ENCODE data around the gene PTAR1.
A peak's percentile ranks its signal among the peaks of the same experiment; 100 is the strongest.

Gene PTAR1

DNA sequence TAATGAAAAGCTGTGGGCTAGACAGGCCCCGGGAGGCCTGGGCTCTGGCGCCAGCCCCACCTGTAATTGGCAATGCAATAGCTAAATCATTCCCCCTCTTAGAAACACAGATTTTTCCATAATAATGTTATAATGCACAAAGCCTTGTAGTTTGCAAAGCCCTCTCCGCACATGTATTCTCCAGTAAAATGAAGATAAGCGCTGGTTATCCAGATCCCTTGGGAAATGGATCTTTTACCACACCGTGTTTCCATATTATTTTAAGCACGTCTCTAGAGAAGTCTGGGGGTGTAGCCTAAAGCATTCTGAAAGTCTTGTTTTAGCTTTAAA is 86.5 kb downstream of the PTAR1 start (continued):
- TF ChIP-seq, protein P1, sequence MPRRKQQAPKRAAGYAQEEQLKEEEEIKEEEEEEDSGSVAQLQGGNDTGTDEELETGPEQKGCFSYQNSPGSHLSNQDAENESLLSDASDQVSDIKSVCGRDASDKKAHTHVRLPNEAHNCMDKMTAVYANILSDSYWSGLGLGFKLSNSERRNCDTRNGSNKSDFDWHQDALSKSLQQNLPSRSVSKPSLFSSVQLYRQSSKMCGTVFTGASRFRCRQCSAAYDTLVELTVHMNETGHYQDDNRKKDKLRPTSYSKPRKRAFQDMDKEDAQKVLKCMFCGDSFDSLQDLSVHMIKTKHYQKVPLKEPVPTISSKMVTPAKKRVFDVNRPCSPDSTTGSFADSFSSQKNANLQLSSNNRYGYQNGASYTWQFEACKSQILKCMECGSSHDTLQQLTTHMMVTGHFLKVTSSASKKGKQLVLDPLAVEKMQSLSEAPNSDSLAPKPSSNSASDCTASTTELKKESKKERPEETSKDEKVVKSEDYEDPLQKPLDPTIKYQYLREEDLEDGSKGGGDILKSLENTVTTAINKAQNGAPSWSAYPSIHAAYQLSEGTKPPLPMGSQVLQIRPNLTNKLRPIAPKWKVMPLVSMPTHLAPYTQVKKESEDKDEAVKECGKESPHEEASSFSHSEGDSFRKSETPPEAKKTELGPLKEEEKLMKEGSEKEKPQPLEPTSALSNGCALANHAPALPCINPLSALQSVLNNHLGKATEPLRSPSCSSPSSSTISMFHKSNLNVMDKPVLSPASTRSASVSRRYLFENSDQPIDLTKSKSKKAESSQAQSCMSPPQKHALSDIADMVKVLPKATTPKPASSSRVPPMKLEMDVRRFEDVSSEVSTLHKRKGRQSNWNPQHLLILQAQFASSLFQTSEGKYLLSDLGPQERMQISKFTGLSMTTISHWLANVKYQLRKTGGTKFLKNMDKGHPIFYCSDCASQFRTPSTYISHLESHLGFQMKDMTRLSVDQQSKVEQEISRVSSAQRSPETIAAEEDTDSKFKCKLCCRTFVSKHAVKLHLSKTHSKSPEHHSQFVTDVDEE (CRISPR knock-in tag; IDR thresholded peaks at IDR 0.05): no peak
- no peak for TF ChIP-seq OSR1 (CRISPR knock-in tag; IDR thresholded peaks at IDR 0.05)
- TF ChIP-seq ZNF8 (CRISPR knock-in tag; IDR thresholded peaks at IDR 0.05): no peak
- no peak for TF ChIP-seq ZC3H10 (CRISPR knock-in tag; IDR thresholded peaks at IDR 0.05)
- TF ChIP-seq ESRRG (CRISPR knock-in tag; IDR thresholded peaks at IDR 0.05): no peak

DNA sequence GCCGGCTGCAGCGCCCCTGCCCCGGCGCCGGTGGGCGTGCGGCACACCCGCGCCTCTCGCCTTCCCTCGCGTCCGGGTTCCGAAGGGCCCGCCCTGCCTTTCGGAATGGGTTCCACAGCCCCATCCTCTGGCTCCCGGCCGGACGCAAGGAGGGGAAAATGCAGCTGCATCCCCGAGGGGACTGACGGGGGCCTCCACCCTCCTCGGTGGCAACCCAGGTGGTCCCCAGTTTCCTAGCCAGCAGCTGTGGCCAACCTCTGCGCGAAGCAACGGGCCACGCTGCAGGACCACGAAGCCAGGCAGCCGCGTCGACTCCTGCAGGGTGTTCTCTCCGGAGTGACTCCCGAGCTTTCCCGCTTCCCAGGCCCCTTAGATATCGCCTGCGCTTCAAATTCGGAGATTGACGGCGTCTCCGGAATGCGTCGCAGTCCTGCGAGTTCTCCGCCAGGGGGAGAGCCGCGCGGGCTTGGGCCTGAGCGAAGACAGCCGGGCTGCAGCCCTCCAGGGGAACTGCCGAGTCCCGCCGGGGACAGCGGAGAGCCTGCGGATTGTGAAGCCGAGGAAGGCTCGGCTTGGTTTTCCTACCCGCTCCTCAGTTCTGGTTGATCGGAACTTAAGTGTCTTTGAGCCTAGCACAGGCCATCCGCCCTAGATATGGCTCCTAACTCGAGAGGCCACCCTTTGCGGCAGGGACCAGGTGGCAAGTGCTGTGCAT is 87.1 kb downstream of the PTAR1 start:
- peak; percentile 79 for TF ChIP-seq ZNF70 (CRISPR knock-in tag; IDR thresholded peaks at IDR 0.05)
- TF ChIP-seq ESRRG (CRISPR knock-in tag; IDR thresholded peaks at IDR 0.05): no peak
- ATAC-seq: peak; percentile 91

DNA sequence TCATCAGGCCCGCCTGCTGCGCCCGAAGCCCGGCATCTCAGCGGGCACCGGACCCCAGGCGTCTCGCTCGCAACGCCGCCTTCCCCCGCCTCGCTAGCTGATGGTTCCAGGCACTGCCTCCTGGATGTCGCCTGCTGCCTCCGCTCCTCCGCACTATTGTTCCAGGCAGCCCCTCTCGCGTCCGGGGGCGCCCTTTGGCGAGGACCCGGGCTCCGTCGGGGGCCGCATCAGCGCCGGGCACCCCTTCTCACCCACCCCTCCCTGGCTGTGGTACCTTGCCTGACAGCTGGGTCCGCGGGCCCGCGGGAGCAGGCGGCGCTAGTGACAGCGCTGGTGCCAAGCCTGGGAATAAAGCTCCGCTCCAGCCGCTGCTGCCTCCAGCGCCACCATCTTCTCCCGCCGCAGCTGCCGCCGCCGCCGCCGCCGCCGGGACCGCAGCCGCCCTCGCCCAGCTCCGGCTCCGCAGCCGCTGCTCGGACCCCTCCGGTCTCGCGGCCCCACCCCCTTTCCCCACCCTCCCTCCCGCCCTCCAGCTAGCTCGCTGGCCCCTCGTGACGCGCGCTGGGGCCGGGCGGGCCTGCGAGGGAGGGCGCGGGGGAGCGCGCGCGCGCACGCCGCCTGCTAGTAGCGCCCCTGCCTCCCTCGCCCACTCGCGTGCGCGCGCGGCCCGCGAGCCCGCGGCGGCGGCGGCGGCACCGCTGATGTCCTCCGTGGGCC is 87.8 kb downstream of the PTAR1 start, which contains the start of gene APBA1:
Gene APBA1 (minus strand): TSS at position 493 of the 717 bp plus-strand sequence.
- peak; percentile 46 for ATAC-seq
- no peak for TF ChIP-seq ARNTL (CRISPR knock-in tag; IDR thresholded peaks at IDR 0.05; ENCODE audit: borderline replicate concordance, low read depth)
- no peak for TF ChIP-seq ZNF8 (CRISPR knock-in tag; IDR thresholded peaks at IDR 0.05)
- no peak for TF ChIP-seq OSR1 (CRISPR knock-in tag; IDR thresholded peaks at IDR 0.05)
- no peak for TF ChIP-seq PPARA (CRISPR knock-in tag; IDR thresholded peaks at IDR 0.05; ENCODE audit: borderline replicate concordance)
- TF ChIP-seq, protein P2, sequence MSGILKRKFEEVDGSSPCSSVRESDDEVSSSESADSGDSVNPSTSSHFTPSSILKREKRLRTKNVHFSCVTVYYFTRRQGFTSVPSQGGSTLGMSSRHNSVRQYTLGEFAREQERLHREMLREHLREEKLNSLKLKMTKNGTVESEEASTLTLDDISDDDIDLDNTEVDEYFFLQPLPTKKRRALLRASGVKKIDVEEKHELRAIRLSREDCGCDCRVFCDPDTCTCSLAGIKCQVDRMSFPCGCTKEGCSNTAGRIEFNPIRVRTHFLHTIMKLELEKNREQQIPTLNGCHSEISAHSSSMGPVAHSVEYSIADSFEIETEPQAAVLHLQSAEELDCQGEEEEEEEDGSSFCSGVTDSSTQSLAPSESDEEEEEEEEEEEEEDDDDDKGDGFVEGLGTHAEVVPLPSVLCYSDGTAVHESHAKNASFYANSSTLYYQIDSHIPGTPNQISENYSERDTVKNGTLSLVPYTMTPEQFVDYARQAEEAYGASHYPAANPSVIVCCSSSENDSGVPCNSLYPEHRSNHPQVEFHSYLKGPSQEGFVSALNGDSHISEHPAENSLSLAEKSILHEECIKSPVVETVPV (CRISPR knock-in tag; IDR thresholded peaks at IDR 0.05): no peak
- TF ChIP-seq ZNF70 (CRISPR knock-in tag; IDR thresholded peaks at IDR 0.05): no peak
- no peak for TF ChIP-seq TOX (CRISPR knock-in tag; IDR thresholded peaks at IDR 0.05; ENCODE audit: borderline replicate concordance)
- TF ChIP-seq SNAI2 (CRISPR knock-in tag; IDR thresholded peaks at IDR 0.05): no peak

GRCh38 chr9:69671311-69671878 is 88.4 kb downstream of the PTAR1 start:
- no peak for TF ChIP-seq SNAI2 (CRISPR knock-in tag; IDR thresholded peaks at IDR 0.05)
- no peak for TF ChIP-seq POU6F1 (CRISPR knock-in tag; IDR thresholded peaks at IDR 0.05; ENCODE audit: borderline replicate concordance, low read depth)
- TF ChIP-seq ZNF565 (CRISPR knock-in tag; conservative IDR thresholded peaks at IDR 0.05; ENCODE audit: low read depth): no peak
- TF ChIP-seq, protein P2 (CRISPR knock-in tag; IDR thresholded peaks at IDR 0.05): no peak
- TF ChIP-seq TCF4 (CRISPR knock-in tag; IDR thresholded peaks at IDR 0.05; ENCODE audit: borderline replicate concordance): no peak
- TF ChIP-seq ZC3H10 (CRISPR knock-in tag; IDR thresholded peaks at IDR 0.05): no peak
- no peak for TF ChIP-seq GLIS3 (CRISPR knock-in tag; IDR thresholded peaks at IDR 0.05)
- TF ChIP-seq ARNTL (CRISPR knock-in tag; IDR thresholded peaks at IDR 0.05; ENCODE audit: borderline replicate concordance, low read depth): no peak
- no peak for TF ChIP-seq RARB (CRISPR knock-in tag; IDR thresholded peaks at IDR 0.05)
- TF ChIP-seq, protein P1 (CRISPR knock-in tag; IDR thresholded peaks at IDR 0.05): no peak
- no peak for TF ChIP-seq BACH2 (CRISPR knock-in tag; IDR thresholded peaks at IDR 0.05; ENCODE audit: borderline replicate concordance)
- no peak for TF ChIP-seq ZNF8 (CRISPR knock-in tag; IDR thresholded peaks at IDR 0.05)
- TF ChIP-seq, protein P3, sequence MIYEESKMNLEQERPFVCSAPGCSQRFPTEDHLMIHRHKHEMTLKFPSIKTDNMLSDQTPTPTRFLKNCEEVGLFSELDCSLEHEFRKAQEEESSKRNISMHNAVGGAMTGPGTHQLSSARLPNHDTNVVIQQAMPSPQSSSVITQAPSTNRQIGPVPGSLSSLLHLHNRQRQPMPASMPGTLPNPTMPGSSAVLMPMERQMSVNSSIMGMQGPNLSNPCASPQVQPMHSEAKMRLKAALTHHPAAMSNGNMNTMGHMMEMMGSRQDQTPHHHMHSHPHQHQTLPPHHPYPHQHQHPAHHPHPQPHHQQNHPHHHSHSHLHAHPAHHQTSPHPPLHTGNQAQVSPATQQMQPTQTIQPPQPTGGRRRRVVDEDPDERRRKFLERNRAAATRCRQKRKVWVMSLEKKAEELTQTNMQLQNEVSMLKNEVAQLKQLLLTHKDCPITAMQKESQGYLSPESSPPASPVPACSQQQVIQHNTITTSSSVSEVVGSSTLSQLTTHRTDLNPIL (CRISPR knock-in tag; IDR thresholded peaks at IDR 0.05; ENCODE audit: low read depth): no peak
- no peak for TF ChIP-seq CSDC2 (CRISPR knock-in tag; IDR thresholded peaks at IDR 0.05)
- ATAC-seq: no peak; the same call in 1 of the 3 replicates

Data from SK-N-SH treated with all-trans-retinoic acid at 6 μM for 48 hours (cell line).